Femur (tissue), 1 donor: ENCODE data around the gene NAT16.
"Not testable (repeated sequence)": the region's sequence is repeated elsewhere in the genome, so short reads cannot be mapped to it uniquely, and the experiment has no call there.

Experiments used
- DNase-seq: peaks from one replicate; pipeline ENCODE4 v3.0.0-alpha.2; 2017

NAT16 gene

GRCh38 chr7:101156866-101157589 is 23.1 kb downstream of the NAT16 start:
- DNase-seq: no peak

- DNase-seq: no peak
Observed at GRCh38 chr7:101156277-101156676, 23.8 kb downstream of the NAT16 start.

DNA sequence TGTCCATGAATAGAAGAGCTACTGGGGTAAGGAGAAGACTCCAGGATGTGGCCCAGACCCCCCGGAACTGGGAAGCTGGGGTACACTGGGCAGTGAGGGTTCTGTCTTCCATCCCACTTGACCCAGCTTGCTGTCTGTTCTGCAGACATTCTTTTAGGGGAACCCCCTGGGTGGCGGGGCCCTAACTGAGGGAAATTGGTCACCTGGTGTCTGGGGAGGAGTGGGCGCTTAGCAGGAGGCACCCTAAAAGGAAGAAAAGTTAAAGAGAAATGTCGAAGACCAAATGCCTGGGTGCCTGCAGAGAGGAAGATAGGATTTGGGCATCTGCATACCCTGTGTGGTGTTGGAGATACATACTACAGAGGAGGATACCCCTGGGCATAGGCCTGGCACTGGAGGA is 24.8 kb downstream of the NAT16 start:
- no peak for DNase-seq

- DNase-seq: no peak
Observed at GRCh38 chr7:101154693-101155102, 25.4 kb downstream of the NAT16 start.

- peak; percentile 95 for DNase-seq
Observed at GRCh38 chr7:101153969-101154692, 26.0 kb downstream of the NAT16 start, which contains the start of gene AP1S1. Gene AP1S1 (plus strand): TSS chr7:101154476. CDS start chr7:101154515, 39 bp downstream.

GRCh38 chr7:101151908-101152651 is 28.0 kb downstream of the NAT16 start:
- no peak for DNase-seq

GRCh38 chr7:101140746-101141382 is 39.2 kb downstream of the NAT16 start:
- DNase-seq: no peak

DNA sequence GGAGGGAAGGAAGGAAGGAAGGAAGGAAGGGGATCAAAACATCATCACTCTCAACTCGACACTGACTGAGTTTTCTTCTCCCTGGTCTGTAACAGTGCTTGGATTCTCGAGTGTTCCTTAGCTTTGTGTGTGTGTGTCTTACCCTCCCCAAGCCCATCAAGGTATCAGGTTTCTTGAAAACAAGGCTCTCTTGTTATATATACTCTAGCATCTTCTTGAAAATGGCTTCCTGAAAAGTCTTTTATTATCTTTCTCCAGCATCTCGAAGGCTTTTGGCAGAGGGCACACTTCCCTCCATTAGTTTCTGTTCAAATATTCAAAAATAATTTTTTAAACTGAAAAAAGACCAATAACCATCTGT is 39.8 kb downstream of the NAT16 start:
- no peak for DNase-seq

DNA sequence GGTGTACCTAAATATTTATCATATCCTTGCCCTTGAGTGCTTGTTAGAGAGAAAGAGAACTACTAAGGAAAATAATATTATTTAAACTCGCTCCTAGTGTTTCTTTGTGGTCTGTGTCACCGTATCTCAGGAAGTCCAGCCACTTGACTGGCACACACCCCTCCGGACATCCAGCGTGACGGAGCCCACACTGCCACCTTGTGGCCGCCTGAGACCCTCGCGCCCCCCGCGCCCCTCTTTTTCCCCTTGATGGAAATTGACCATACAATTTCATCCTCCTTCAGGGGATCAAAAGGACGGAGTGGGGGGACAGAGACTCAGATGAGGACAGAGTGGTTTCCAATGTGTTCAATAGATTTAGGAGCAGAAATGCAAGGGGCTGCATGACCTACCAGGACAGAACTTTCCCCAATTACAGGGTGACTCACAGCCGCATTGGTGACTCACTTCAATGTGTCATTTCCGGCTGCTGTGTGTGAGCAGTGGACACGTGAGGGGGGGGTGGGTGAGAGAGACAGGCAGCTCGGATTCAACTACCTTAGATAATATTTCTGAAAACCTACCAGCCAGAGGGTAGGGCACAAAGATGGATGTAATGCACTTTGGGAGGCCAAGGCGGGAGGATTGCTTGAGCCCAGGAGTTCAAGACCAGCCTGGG is 41.8 kb downstream of the NAT16 start:
- peak; percentile 81 for DNase-seq

DNA sequence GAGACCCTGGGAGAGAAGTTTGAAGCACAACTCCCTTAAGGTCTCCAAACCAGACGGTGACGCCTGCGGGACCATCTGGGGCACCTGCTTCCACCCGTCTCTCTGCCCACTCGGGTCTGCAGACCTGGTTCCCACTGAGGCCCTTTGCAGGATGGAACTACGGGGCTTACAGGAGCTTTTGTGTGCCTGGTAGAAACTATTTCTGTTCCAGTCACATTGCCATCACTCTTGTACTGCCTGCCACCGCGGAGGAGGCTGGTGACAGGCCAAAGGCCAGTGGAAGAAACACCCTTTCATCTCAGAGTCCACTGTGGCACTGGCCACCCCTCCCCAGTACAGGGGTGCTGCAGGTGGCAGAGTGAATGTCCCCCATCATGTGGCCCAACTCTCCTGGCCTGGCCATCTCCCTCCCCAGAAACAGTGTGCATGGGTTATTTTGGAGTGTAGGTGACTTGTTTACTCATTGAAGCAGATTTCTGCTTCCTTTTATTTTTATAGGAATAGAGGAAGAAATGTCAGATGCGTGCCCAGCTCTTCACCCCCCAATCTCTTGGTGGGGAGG is 42.4 kb downstream of the NAT16 start:
- no peak for DNase-seq

GRCh38 chr7:101134399-101134980 is 45.6 kb downstream of the NAT16 start:
- no peak for DNase-seq

- no peak for DNase-seq
Observed at GRCh38 chr7:101133621-101134398, 46.3 kb downstream of the NAT16 start.

- not testable (repeated sequence) for DNase-seq
Observed at GRCh38 chr7:101132626-101133600, 47.2 kb downstream of the NAT16 start.

DNA sequence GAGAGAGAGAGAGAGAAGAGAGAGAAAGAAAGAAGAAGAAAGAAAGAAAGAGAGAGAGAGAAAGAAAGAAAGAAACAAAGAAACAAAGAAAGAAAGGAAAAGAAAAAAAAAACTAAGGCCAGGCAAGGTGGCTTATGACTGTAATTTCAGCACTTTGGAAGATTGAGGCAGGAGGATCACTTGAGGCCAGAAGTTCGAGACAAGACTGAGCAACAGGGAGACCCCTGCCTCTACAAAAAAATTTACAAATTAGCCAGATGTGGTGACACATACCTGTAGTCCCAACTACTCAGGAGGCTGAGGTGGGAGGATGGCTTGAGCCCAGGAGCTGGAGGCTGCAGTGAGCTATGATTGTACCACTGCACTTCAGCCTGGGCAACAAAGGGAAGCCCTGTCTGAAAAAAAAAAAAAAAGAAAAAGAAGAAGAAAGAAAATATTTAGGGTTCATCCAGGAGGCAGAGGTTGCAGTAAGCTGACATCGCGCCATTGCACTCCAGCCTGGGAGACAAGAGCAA is 50.4 kb downstream of the NAT16 start:
- no peak for DNase-seq

DNA sequence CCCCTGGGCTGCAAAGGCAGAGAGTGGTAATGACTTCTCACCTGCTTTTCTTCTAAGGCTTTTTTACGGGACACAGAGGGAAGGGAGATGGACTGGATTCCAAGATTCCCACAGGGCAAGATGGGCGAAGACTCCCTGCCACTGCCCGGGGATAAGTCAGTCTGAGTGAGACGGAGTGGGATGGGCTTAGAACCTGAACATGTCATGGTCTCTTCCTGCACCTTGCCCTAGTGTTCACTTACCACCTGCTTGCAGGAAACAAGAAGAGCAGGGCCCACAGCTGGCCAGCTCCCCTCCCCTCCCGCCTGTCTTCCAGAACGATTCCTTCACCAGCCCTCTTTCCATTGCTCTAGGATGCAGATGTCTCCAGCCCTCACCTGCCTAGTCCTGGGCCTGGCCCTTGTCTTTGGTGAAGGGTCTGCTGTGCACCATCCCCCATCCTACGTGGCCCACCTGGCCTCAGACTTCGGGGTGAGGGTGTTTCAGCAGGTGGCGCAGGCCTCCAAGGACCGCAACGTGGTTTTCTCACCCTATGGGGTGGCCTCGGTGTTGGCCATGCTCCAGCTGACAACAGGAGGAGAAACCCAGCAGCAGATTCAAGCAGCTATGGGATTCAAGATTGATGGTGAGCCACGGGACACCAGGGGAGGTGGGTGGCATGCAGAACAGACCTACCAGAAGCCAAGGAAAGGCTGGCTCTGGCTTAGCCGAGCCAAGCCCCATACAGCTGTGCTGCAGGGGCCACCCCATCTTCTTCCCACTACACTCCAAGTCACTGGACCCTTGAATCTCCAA is 51.9 kb downstream of the NAT16 start:
- DNase-seq: no peak

- no peak for DNase-seq
Observed at GRCh38 chr7:101127460-101128039, 52.5 kb downstream of the NAT16 start.

DNA sequence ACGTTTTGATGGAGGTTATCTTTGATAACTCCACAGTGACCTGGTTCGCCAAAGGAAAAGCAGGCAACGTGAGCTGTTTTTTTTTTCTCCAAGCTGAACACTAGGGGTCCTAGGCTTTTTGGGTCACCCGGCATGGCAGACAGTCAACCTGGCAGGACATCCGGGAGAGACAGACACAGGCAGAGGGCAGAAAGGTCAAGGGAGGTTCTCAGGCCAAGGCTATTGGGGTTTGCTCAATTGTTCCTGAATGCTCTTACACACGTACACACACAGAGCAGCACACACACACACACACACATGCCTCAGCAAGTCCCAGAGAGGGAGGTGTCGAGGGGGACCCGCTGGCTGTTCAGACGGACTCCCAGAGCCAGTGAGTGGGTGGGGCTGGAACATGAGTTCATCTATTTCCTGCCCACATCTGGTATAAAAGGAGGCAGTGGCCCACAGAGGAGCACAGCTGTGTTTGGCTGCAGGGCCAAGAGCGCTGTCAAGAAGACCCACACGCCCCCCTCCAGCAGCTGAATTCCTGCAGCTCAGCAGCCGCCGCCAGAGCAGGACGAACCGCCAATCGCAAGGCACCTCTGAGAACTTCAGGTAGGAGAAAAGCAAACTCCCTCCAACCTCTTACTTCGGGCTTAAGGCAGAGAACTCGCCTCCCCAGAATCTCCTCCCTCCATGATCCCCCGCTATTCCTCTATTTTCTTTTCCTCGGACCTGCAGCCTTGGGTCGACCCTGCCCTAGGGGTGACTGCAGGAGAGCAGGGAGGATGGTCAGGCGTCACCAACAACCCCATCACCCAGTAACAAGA is 53.2 kb downstream of the NAT16 start, which contains the start of gene SERPINE1:
Gene SERPINE1, plus strand, starts transcription at position 454 of the 809 bp plus-strand sequence. CDS start 1,290 bp downstream, outside the sequence.
- peak; percentile 95 for DNase-seq
